GM19397 (cell line): ENCODE results near the gene HSPB7.
"Not testable (repeated sequence)": the region's sequence is repeated elsewhere in the genome, so short reads cannot be mapped to it uniquely, and the experiment has no call there.

ENCODE experiments used
- ATAC-seq: cut with Tn5 transposase; IDR thresholded peaks from one replicate; pipeline ENCODE4 v1.9.1; 2021; ENCODE audit warnings: mild to moderate bottlenecking, moderate library complexity; ENCODE audit not compliant: unreplicated experiment

The HSPB7 gene

DNA sequence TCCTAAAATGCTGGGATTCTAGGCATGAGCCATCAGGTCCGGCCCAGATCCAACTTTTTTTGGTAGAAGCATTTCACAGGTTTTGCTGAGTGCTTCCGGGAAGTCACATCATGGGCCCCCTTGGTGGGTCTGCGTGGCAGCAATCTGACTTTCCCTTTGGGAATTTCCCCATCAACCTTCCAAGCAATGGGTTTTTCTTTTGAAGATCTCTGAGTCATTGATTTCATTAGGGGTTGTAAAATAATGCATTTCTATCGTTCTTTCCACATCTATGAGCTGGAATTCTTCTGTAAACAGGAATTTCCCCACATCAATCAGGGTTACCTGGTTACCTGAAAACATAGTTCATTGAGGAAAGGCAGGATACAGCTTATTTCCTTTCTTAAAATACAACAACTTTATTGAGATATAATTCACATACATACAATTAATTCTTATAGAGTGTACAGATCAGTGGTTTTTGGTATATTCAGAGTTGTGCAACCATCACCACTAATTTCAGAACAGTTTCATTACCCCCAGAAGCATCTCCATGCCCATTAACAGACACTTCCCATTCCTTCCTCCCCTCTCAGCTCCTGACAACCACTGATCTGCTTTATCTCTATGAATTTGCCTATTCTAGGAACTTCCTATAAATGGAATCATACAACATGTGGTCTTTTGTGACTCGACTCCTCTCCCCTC is 32.1 kb downstream of the HSPB7 start:
- ATAC-seq: no peak

DNA sequence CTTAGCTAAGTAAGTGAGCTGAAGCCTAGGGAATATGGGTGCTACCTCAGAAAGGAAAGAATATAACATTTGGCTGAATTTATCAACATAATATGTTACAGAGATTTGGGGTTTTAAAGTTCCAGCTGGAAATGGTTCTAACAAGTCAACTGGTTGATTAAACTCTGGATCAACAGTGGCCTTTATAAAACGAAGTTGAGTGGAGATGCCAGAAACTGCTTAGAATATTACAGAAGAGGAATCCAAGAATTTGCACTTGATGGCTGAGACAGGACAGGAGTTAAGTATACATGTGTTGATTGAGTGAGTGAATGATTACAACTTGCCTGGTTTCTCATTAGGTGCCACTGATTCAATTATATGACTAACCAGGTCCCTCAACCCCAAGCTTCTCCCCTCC is 34.6 kb downstream of the HSPB7 start:
- no peak for ATAC-seq

DNA sequence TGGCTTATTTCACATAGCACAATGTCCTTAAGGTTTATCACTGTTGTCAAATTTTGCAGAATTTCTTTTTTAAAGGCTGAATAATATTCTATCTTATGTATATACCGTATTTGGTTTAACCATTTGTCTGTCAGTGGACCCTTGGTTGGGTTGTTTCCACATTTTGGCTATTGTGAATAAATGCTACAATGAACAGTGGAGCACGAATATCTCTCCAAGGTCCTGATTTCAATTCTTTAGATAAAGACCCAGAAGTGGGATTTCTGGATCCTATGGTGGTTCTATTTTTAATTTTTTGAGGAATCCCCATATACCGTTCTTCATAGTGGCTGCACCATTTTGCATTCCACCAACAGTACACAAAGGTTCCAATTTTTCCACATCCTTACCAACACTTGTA is 36.2 kb downstream of the HSPB7 start:
- ATAC-seq: no peak

DNA sequence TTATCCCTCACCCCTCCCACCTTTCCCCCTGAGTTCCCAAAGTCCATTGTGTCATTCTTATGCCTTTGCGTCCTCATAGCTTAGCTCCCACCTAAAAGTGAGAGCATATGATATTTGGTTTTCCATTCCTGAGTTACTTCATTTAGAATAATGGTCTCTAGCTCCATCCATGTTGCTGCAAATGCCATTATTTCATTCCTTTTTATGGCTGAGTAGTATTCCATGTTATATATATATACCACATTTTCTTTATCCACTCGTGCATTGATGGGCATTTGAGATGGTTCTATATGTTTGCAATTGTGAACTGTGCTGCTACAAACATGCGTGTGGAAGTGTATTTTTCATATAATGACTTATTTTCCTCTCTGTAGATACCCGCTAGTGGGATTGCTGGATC is 39.9 kb downstream of the HSPB7 start:
- ATAC-seq: not testable (repeated sequence)

DNA sequence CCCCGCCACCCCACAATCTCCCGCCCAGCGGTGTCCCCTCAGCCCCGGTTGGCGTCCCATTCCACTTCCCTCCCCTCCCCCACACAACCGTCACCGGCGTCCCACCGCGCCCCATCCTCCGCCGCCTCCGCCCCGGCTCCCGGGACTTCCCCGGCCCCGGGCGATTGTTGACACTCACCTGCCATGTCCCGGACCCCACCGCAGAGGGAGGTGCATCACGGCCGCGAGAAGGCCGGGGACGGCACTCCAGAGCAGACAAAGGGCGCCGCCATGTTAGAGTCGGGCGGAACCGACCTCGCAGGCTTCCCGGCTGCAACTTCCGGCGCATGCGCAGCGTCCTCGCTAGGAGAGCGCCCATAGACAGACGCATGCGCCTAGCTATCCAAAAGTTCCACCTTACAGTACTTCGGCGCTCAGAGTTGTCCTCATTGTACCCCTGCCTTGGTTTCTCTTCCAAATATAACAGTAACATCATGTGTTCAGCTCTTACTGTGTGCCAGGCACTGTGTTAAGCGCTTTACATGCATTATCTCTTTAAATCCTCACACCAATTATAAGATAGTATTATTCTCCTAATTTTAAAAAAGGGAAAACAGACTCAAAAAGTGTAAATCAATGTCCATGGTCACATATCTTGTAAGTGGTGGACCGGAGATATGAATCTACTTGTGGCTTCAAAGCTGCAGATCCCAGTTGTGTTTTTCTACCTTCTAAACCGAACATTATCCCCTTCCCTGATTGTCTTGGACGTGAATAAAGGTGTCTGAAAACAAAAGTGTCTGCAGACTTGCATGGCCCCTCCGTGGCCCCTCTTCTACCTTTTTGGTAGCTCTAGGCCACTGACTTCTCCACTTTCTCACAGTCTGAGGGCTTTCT is 41.8 kb downstream of the HSPB7 start, which contains the start of gene ZBTB17:
TSS of gene ZBTB17 (minus strand) at position 297 of the 876 bp plus-strand sequence. CDS start 27,606 bp downstream, outside the sequence.
- peak; percentile 80 for ATAC-seq

DNA sequence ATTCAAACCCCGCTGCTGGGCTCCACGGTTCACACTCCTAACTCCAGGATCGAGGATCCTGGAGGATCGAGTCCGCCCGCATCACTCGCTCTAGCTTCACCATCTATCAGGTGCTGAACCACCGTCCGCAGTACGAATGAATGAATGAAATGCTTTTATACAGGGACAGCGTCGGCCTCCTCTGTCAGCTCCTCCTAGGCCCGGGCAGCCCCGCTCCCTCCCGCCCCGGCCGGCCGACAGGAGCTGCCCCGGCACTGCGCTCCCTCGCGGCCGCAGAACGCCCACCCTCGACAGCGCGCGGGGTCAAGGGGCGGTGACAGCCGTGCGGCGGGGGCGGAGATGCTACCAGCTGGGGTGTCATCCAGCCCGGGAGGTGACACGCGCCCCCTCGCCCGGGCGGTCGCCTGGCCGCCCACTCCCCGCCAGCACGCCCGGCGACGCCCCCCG is 42.5 kb downstream of the HSPB7 start:
- ATAC-seq: peak; percentile 46

DNA sequence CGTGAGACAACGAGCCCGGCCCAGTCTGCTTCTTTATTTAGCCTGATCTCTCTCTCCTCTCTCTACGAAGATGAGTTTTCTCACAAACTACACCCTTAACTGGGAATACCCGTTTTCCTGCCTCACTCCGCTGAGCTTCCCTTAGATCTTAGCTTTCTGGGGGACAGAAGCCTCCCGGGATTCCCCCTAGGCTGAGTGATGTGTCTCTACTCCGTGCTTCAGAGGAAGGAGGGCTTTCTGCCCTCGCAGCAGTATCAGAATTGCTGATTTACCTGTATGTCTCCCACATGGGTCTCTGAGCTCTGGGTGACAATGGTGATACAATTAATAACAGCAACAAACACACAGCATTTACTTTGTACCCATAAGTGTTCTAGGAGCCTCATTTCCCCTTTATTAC is 43.0 kb downstream of the HSPB7 start:
- ATAC-seq: no peak

DNA sequence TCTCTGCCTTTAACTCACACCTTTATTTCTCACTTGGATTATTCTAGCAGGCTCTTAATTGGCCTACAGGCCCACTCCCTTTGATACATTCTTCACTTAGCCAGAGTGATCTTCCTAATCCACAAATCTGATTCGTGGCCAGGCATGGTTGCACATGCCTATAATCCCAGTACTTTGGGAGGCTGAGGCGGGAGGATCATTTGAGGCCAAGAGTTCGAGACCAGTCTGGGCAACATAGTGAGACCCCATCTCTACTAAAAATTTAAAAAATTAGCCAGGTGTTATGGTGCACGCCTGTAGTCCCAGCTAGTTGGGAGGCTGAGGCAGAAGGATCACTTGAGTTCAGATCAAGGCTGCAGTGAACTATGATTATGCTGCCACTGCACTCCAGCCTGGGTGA is 44.1 kb downstream of the HSPB7 start:
- ATAC-seq: no peak

DNA sequence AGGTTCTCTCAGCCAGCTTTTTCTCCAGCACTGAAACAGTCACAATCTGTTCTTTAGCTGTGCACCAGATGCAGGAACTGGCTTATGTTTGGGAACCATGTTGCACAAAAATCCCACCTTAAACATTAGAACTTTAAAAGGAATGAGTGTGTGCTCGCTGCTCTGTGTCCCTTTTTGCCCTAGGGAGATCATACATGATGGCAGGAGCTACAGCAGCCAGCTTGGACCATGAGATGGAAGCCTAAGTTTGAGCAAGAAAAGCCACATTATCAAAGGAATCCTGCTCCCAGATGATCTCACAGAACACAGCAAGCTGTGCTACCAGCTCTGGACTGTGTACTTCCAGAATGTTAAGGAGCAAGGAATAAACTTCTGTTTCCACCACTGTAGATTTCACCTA is 45.4 kb downstream of the HSPB7 start:
- ATAC-seq: no peak

DNA sequence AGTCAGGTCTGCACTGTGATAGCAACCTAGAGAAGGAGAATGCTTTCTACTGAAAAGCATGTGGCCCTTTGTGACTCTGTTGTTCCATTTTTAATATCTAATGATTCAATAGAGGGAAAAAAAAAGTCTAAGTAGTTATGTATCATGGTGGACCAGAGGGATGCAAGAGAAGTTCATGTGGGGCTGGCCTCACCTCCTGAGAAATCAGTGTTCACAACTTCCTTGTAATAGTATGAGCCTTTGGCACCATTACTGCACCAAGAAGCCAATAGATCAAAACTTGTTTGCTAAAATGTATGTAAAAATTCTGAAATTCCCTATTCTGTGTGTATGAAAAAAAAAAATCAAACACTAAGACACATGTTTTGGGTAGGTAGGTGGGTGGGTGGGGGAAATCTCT is 46.9 kb downstream of the HSPB7 start:
- ATAC-seq: no peak

DNA sequence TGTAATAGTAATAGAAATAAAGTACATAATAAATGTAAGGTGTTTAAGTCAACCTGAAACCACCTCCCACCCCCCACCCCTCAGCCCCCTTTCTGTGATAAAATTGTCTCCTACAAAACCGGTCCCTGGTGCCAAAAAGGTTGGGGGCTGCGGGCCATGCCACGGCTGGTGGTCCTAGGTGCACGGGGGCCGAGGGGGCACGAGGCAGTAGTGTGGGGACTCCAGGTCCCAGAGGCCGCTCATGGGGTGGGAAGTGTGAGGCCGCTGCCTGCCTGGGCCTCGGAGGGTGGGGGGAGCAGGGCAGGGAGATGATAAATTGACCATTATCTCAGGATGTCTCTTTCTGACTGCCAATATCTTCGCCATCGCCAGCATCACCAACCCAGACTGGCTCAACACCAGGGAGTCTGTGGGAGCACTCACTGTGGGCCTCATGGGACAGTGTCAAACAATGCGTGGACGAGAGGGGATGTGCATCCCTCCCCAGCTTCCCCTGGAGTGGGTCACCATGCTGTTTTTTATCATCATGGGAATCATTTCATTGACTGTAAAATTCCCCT is 48.4 kb downstream of the HSPB7 start:
- no peak for ATAC-seq

DNA sequence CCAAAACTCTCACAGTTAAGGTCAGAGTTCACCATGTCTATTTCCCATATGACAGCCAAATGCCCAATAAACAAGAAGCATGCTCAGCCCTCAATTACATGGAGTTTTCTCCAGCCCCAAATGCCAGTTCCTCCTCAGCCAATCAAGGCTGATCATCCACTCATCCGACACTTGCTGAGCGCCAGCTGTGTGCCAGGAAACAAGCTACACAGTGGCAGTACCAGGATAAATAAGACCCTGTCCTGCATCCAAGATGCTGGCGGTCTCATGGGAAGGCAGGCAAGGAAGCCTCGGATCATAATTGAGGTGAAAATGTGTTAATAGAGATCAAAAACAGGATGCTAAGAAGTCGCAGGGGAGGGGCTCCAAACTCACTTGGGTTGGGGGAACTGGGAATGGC is 49.7 kb downstream of the HSPB7 start:
- ATAC-seq: no peak

DNA sequence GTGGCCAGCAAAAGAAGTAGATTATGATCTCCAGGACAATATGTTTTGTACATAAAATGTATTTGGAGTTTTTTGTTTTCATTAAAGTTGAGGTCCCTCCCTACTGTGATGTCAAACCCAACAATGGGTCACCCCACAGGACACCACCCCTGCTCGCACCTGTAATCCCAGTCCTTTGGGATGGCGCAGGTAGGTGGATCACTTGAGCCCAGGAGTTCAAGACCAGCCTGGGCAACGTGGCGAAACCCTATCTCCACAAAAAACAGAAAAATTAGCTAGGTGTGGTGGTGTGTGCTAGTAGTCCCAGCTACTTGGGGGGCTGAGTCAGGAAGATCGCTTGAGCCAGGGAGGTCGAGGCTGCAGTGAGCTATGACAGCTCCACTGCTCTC is 50.9 kb downstream of the HSPB7 start:
- ATAC-seq: no peak

DNA sequence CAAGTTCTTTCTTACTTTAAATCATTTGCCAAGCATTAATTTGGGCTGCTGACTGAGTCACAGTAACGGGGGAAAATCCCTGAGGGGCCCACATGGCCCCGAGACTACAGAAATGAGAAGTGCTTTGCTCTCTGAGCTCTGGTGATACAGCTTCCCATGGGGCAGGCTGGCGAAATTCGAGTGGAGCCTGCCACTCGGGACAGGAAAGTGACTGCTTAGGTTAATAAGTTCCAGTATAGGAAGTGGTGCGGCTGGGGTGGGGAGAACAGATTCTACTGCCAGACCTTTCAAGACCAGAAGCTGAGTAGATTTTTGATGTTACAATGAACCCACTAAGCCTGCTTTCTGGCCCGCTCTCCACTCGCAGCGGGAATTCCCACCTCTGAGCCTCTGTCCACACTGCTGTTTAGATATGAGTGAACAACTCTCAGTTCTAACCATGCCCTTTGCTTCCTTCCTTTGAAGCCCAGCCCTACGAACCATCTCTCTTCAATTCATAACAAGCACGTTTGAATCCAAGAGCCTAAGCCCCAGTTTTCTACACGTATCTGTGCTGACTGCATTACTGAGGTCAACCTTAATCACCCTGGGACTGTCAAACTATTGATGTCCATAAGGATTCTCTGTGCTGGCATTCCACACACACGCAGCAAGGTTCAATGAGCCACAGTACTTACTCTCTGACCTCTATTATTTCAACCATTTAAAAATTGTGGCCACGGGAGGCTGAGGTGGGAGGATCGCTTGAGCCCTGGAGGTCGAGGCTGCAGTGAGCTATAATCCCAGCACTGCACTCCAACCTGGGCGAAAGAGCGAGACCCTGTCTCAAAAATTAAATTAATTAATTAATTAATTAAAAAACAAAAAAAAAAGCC is 51.5 kb downstream of the HSPB7 start:
- ATAC-seq: peak; percentile 71

DNA sequence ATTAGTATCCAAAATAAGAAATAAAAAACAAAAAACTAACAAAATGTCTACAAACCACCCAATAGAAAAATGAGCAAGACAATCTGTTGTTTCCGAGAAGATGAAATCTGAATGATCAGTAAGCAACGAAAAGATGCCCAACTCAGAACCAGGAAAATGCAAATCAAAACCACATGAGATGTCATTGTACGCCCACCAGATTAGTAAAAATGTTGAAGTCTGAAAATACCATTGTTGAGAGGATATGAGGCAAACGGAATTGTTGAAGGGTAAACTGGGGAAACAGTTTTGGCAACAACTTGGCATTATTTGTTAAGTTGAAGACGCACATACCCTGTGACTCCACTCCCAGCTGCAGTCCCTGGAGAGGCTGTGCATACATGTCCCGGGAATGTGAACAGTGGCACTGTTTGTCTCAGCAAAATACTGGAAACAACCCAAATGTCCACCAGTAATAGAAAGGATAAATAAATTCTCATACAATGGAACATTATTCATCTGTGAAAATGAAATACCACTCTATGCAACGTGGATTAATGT is 52.5 kb downstream of the HSPB7 start:
- no peak for ATAC-seq
